ENCODE data around the gene KIF16B. TPM values are rescaled to one million over a fixed set of nuclear protein-coding genes. Genes with fewer than 3 reads are reported as not detected.

The KIF16B gene
- total and polyA plus RNA-seq, 4 donors: 5.1 to 19.7 (median 8.4) TPM

DNA sequence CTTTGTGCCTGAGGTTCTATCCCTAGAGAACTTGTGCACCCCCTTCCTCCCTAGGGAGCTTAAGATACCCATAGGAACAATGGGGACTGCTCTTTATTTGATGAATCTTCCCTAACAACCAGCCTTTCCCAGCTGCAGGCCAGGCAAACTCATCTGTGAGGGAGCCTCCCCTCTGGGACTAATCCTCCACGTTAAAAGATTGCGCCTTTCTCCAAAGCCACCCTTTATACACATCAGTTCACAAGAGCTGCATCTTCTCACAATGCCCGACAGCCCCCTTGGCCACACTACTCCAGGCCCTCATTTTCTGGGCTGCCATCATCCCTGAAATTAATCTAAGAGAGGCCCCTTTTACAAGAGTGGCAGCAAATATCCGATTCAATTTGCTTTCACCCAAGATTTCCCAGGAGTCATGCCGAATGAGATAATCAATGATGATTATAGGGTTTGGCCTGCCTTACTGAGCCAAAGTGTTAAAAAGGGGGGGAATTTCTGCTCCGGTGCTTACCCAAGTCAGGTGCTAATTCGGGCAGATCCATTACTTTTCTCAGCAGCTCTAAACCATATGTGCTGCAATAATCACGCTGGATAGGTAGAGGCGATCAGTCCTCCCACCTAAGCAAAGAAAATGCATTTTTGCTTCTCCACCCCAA lies 336.5 kb downstream of the KIF16B start:
- TF ChIP-seq NR2F2 (IDR thresholded peaks at IDR 0.05) (no peak), TAF1 (conservative IDR thresholded peaks at IDR 0.05) (no peak), RXRA (IDR thresholded peaks at IDR 0.05) (no peak), HNF4G (IDR thresholded peaks at IDR 0.05) (no peak), EGR1 (IDR thresholded peaks at IDR 0.05; ENCODE audit: low read depth in 2 of 2) (no peak)
- TF ChIP-seq, protein P1, sequence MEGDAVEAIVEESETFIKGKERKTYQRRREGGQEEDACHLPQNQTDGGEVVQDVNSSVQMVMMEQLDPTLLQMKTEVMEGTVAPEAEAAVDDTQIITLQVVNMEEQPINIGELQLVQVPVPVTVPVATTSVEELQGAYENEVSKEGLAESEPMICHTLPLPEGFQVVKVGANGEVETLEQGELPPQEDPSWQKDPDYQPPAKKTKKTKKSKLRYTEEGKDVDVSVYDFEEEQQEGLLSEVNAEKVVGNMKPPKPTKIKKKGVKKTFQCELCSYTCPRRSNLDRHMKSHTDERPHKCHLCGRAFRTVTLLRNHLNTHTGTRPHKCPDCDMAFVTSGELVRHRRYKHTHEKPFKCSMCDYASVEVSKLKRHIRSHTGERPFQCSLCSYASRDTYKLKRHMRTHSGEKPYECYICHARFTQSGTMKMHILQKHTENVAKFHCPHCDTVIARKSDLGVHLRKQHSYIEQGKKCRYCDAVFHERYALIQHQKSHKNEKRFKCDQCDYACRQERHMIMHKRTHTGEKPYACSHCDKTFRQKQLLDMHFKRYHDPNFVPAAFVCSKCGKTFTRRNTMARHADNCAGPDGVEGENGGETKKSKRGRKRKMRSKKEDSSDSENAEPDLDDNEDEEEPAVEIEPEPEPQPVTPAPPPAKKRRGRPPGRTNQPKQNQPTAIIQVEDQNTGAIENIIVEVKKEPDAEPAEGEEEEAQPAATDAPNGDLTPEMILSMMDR (IDR thresholded peaks at IDR 0.05; ENCODE audit: low read depth, low read length, missing input control): no peak
- TF ChIP-seq, protein P2, sequence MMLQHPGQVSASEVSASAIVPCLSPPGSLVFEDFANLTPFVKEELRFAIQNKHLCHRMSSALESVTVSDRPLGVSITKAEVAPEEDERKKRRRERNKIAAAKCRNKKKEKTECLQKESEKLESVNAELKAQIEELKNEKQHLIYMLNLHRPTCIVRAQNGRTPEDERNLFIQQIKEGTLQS (IDR thresholded peaks at IDR 0.05): no peak
- TF ChIP-seq, protein P3, sequence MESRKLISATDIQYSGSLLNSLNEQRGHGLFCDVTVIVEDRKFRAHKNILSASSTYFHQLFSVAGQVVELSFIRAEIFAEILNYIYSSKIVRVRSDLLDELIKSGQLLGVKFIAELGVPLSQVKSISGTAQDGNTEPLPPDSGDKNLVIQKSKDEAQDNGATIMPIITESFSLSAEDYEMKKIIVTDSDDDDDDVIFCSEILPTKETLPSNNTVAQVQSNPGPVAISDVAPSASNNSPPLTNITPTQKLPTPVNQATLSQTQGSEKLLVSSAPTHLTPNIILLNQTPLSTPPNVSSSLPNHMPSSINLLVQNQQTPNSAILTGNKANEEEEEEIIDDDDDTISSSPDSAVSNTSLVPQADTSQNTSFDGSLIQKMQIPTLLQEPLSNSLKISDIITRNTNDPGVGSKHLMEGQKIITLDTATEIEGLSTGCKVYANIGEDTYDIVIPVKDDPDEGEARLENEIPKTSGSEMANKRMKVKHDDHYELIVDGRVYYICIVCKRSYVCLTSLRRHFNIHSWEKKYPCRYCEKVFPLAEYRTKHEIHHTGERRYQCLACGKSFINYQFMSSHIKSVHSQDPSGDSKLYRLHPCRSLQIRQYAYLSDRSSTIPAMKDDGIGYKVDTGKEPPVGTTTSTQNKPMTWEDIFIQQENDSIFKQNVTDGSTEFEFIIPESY (IDR thresholded peaks at IDR 0.05): no peak
- Histone ChIP-seq H3K4me1 (ENCODE audit: control insufficient read depth in 4 of 4, insufficient read depth in 4 of 4, low read length in 3 of 4) (no peaks in the 10 kb centered on the region), H3K27me3 (ENCODE audit: control insufficient read depth in 4 of 4, insufficient read depth in 4 of 4, low read length in 3 of 4) (no peaks in the 10 kb centered on the region), H3K36me3 (ENCODE audit: control insufficient read depth in 4 of 4, insufficient read depth in 3 of 4, low read depth in 1 of 4, low read length in 3 of 4) (no peaks in the 10 kb centered on the region), H3K9me3 (ENCODE audit: control insufficient read depth in 4 of 4, low read length in 3 of 4) (peaks cover 4 to 21% (median 7%) of the 10 kb centered on the region in 4 donors), H3K27ac (ENCODE audit: low read depth in 1 of 2, low read length in 2 of 2) (no peak overlapping the region), H3K9ac (ENCODE audit: low read depth in 1 of 2, low read length in 2 of 2) (no peak overlapping the region), H3K4me3 (ENCODE audit: low read depth in 1 of 3, low read length in 3 of 3) (no peak overlapping the region)
- WGBS: 85% methylated on average over 9 of the region's 9 CpGs
- no peak for DNase-seq (ENCODE audit: low spot score)

DNA sequence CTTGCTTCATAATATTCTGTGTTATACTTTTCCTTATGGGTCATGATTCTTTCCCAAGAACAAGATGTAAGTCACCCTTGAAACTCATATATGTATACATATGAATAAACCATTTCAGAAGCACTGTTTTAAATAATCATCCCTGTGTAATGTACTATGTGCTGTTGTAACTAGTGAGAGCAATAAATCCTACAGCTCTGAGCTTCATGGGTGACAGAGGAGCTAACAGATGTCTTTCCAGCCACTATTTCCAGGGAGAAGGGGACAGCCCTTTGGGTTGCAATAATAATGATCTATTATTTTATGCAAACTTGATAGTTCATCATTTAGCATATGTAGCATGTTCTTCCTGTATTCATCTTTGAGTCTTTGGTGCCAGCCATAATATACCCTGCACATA lies 342.8 kb downstream of the KIF16B start:
- no peak overlapping the region for H3K27ac ChIP-seq (ENCODE audit: low read depth in 1 of 2, low read length in 2 of 2)
- H3K27me3 ChIP-seq (ENCODE audit: control insufficient read depth in 4 of 4, insufficient read depth in 4 of 4, low read length in 3 of 4): no peaks in the 10 kb centered on the region
- H3K4me1 ChIP-seq (ENCODE audit: control insufficient read depth in 4 of 4, insufficient read depth in 4 of 4, low read length in 3 of 4): no peaks in the 10 kb centered on the region
- H3K9ac ChIP-seq (ENCODE audit: low read depth in 1 of 2, low read length in 2 of 2): no peak overlapping the region
- H3K9me3 ChIP-seq (ENCODE audit: control insufficient read depth in 4 of 4, low read length in 3 of 4): no peaks in the 10 kb centered on the region
- H3K36me3 ChIP-seq (ENCODE audit: control insufficient read depth in 4 of 4, insufficient read depth in 3 of 4, low read depth in 1 of 4, low read length in 3 of 4): no peaks in the 10 kb centered on the region
- H3K4me3 ChIP-seq (ENCODE audit: low read depth in 1 of 3, low read length in 3 of 3): no peak overlapping the region
- no peak for TF ChIP-seq FOXA2 (IDR thresholded peaks at IDR 0.05)
- TF ChIP-seq, protein P3 (IDR thresholded peaks at IDR 0.05): no peak
- no peak for TF ChIP-seq NR2F2 (IDR thresholded peaks at IDR 0.05)
- no peak for TF ChIP-seq JUND (IDR thresholded peaks at IDR 0.05)
- TF ChIP-seq GABPA (IDR thresholded peaks at IDR 0.05 in 1 of 2, conservative IDR thresholded peaks at IDR 0.05 in 1 of 2): no peak
- no peak for TF ChIP-seq SP1 (IDR thresholded peaks at IDR 0.05)
- no peak for TF ChIP-seq EGR1 (IDR thresholded peaks at IDR 0.05; ENCODE audit: low read depth in 2 of 2)
- no peak for DNase-seq (ENCODE audit: low spot score)

Data from liver (tissue), 9 donors.